ENCODE data around the gene SH2D2A. TPM values are rescaled to one million over a fixed set of nuclear protein-coding genes. Genes with fewer than 3 reads are reported as not detected.
"Not testable (repeated sequence)": the region's sequence is repeated elsewhere in the genome, so short reads cannot be mapped to it uniquely, and the experiment has no call there.

The SH2D2A gene
- total and polyA plus RNA-seq, 2 donors (not counting 3 experiments of a cell fraction or from before 2014, with no cell fraction given) = 0.92 to 1.1 TPM

DNA sequence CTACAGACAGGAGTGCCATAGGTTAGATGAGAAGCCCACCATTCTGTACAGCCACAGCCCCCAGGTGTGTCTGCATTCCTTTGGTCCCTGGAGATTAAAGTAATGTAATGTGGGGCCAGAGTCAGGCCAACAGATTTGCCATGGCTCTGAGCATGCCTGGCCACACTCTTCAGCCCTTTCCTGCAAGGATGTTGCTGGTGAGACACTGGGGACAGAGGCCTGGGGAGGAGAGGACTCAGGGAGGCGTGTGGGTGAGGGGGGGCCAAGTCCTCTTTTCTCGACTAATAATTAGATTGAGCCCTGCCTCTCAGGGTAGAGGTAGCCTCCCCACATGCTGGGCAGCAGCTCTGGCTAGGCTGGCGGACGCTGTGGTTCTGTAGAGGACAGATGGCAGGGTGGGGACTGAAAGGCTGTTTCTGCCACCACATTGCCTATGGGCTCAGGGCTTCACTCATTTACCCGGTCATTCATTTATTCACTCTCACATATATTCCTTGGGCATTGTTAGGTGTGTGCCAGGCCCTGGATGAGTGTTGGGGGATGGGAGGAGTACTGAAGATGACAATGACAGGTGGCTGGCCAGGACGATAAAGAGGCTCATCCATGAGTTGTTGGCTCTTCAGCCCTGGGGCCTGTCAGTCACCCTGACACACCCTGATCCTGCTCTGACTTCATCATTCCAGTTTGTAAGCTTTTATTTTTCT is 56.4 kb downstream of the SH2D2A start:
- dilution Hi-C loops (cut with MboI; ENCODE audit: extremely low pct_ligation_motif_present, low sequenced_read_pairs) (no loop called here), intact Hi-C loops (cut with micrococcal nuclease) (no loop called here)
- POLR2A ChIA-PET = no interaction called here
- H4K20me1 ChIP-seq (replicated peaks; ENCODE audit: control insufficient read depth, extremely low read depth, insufficient read depth, low read length) = no peaks in the 10 kb centered on the region
- H3K9me3 ChIP-seq (replicated peaks; ENCODE audit: control insufficient read depth, insufficient read depth, low read length) = no peaks in the 10 kb centered on the region
- no peak overlapping the region for H3K27ac ChIP-seq (ENCODE audit: insufficient read depth, low read depth, low read length)
- CTCF ChIA-PET = interaction anchor here (0.6 to 1.5 kb wide), 4 partner anchors 8 to 70 kb away, joined by 3 to 9 read pairs (median 4); partner anchors contain the start of genes HDGF and MRPL24
- BruUV-seq (replicated peaks) = no TSS peak
- no peak overlapping the region for H3K4me3 ChIP-seq (replicated peaks in 1 of 3; ENCODE audit: insufficient read depth in 1 of 3, low read depth in 1 of 3, low read length in 3 of 3)
- no peak overlapping the region for H3K9ac ChIP-seq (replicated peaks; ENCODE audit: extremely low read depth, insufficient read depth, low read length)
- H3K9me1 ChIP-seq (replicated peaks; ENCODE audit: control insufficient read depth, extremely low read depth, insufficient read depth, low read length) = no peaks in the 10 kb centered on the region
- no peaks in the 10 kb centered on the region for H3K36me3 ChIP-seq (ENCODE audit: control insufficient read depth in 2 of 2, extremely low read depth in 1 of 2, insufficient read depth in 2 of 2, low read length in 2 of 2)
- H3K4me1 ChIP-seq (ENCODE audit: control insufficient read depth, extremely low read depth, insufficient read depth, low read length) = no peaks in the 10 kb centered on the region
- no peak for TF ChIP-seq POLR2A (IDR thresholded peaks at IDR 0.05; ENCODE audit: low read depth, low read length)
- TF ChIP-seq, protein P1, sequence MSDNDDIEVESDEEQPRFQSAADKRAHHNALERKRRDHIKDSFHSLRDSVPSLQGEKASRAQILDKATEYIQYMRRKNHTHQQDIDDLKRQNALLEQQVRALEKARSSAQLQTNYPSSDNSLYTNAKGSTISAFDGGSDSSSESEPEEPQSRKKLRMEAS (IDR thresholded peaks at IDR 0.05; ENCODE audit: insufficient read depth, insufficient read length) = no peak
- TF ChIP-seq, protein P2, sequence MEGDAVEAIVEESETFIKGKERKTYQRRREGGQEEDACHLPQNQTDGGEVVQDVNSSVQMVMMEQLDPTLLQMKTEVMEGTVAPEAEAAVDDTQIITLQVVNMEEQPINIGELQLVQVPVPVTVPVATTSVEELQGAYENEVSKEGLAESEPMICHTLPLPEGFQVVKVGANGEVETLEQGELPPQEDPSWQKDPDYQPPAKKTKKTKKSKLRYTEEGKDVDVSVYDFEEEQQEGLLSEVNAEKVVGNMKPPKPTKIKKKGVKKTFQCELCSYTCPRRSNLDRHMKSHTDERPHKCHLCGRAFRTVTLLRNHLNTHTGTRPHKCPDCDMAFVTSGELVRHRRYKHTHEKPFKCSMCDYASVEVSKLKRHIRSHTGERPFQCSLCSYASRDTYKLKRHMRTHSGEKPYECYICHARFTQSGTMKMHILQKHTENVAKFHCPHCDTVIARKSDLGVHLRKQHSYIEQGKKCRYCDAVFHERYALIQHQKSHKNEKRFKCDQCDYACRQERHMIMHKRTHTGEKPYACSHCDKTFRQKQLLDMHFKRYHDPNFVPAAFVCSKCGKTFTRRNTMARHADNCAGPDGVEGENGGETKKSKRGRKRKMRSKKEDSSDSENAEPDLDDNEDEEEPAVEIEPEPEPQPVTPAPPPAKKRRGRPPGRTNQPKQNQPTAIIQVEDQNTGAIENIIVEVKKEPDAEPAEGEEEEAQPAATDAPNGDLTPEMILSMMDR (IDR thresholded peaks at IDR 0.05; ENCODE audit: extremely low read depth in 1 of 2, insufficient read depth in 1 of 2, low read depth in 1 of 2, low read length in 2 of 2) = no peak
- no peak for TF ChIP-seq GATA2 (IDR thresholded peaks at IDR 0.05; ENCODE audit: insufficient read depth, insufficient read length, low read depth, low read length)
- no peak for TF ChIP-seq FOS (IDR thresholded peaks at IDR 0.05; ENCODE audit: borderline replicate concordance, insufficient read depth, low read length)
- TF ChIP-seq MYC (IDR thresholded peaks at IDR 0.05; ENCODE audit: low read depth, low read length) = no peak
- no peak for TF ChIP-seq JUN (IDR thresholded peaks at IDR 0.05; ENCODE audit: borderline replicate concordance, insufficient read depth, insufficient read length, low read depth)
- TF ChIP-seq POLR2AphosphoS5 (IDR thresholded peaks at IDR 0.05; ENCODE audit: insufficient read depth, low read depth, low read length) = no peak
- no peak for TF ChIP-seq EZH2 (IDR thresholded peaks at IDR 0.05; ENCODE audit: borderline replicate concordance, low read depth, low read length, severe bottlenecking)
- no peak overlapping the region for H3K4me2 ChIP-seq (ENCODE audit: insufficient read depth, low read length)
- no peak for DNase-seq (ENCODE audit: low read depth, low spot score)
- no peaks in the 10 kb centered on the region for H3K79me2 ChIP-seq (ENCODE audit: control insufficient read depth, insufficient read depth, low read length)
- no peak overlapping the region for H2AFZ ChIP-seq (ENCODE audit: low read depth, low read length)
- H3K27me3 ChIP-seq (ENCODE audit: control insufficient read depth in 2 of 2, insufficient read depth in 2 of 2, low read length in 2 of 2) = no peaks in the 10 kb centered on the region
- FAIRE-seq = no peak

DNA sequence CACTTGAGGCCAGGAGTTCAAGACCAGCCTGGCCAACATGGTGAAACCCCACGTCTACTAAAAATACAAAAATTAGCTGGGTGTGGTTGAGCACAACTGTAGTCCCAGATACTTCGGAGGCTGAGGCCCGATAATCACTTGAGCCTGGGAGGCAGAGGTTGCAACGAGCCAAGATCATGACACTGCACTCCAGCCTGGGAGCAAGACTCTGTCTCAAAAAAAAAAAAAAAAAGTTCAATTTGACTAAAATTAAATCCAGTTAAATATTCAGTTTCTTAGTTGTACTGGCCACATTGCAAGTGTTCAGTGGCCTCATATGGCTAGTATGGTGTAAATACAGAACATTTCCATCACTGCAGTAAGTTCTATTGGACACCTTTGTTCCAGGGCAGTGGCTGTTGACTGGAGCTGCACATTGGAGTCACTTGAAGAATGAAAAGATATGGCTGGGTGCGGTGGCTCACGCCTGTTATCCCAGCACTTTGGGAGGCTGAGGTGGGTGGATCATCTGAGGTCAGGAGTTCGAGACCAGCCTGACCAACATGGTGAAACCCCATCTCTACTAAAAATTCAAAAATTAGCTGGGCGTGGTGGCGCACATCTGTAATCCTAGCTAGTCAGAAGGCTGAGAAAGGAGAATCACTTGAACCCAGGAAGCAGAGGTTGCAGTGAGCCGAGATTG is 58.9 kb downstream of the SH2D2A start:
- intact Hi-C loops (cut with micrococcal nuclease); H2AFZ ChIP-seq (ENCODE audit: low read depth, low read length); DNase-seq (ENCODE audit: low read depth, low spot score); H3K27ac ChIP-seq (ENCODE audit: insufficient read depth, low read depth, low read length); H3K4me3 ChIP-seq (replicated peaks in 1 of 3; ENCODE audit: insufficient read depth in 1 of 3, low read depth in 1 of 3, low read length in 3 of 3); H3K4me1 ChIP-seq (ENCODE audit: control insufficient read depth, extremely low read depth, insufficient read depth, low read length); H3K9ac ChIP-seq (replicated peaks; ENCODE audit: extremely low read depth, insufficient read depth, low read length); H3K27me3 ChIP-seq (ENCODE audit: control insufficient read depth in 2 of 2, insufficient read depth in 2 of 2, low read length in 2 of 2); BruUV-seq (replicated peaks); FAIRE-seq; H3K9me3 ChIP-seq (replicated peaks; ENCODE audit: control insufficient read depth, insufficient read depth, low read length); POLR2A ChIA-PET; H3K4me2 ChIP-seq (ENCODE audit: insufficient read depth, low read length); dilution Hi-C loops (cut with MboI; ENCODE audit: extremely low pct_ligation_motif_present, low sequenced_read_pairs); H4K20me1 ChIP-seq (replicated peaks; ENCODE audit: control insufficient read depth, extremely low read depth, insufficient read depth, low read length); H3K9me1 ChIP-seq (replicated peaks; ENCODE audit: control insufficient read depth, extremely low read depth, insufficient read depth, low read length); H3K79me2 ChIP-seq (ENCODE audit: control insufficient read depth, insufficient read depth, low read length); H3K36me3 ChIP-seq (ENCODE audit: control insufficient read depth in 2 of 2, extremely low read depth in 1 of 2, insufficient read depth in 2 of 2, low read length in 2 of 2): not testable (repeated sequence)
- CTCF ChIA-PET = interaction anchor here (1.6 to 1.7 kb wide), 2 partner anchors 9 to 30 kb away, joined by 4 to 5 read pairs; partner anchors contain the start of genes METTL25B and PRCC

Measured in endothelial cell of umbilical vein (primary cell).